ENCODE results near the gene CDK5. TPM values are rescaled to one million over a fixed set of nuclear protein-coding genes. Genes with fewer than 3 reads are reported as not detected.

The CDK5 gene
- total and polyA plus RNA-seq, 2 of the 13 experiments (the other 11 are each of a cell fraction or from before 2014, with no cell fraction given): 16.4 to 21.3 TPM

GRCh38 chr7:151081170-151082101, 23.7 kb upstream of the CDK5 start (continued):
- TF ChIP-seq ZNF841 (CRISPR knock-in tag; IDR thresholded peaks at IDR 0.05; ENCODE audit: borderline replicate concordance) (0 out of 2 replicates have a peak, but pooled peaks have one; percentile 48), ZNF18 (CRISPR knock-in tag; IDR thresholded peaks at IDR 0.05; ENCODE audit: insufficient replicate concordance) (no peak), ZSCAN9 (CRISPR knock-in tag; IDR thresholded peaks at IDR 0.05; ENCODE audit: borderline replicate concordance) (peak; percentile 4; the same call in 1 of the 2 replicates), LBX2 (CRISPR knock-in tag; IDR thresholded peaks at IDR 0.05; ENCODE audit: borderline replicate concordance) (0 out of 2 replicates have a peak, but pooled peaks have one; percentile 50), FOXJ3 (CRISPR knock-in tag; IDR thresholded peaks at IDR 0.05; ENCODE audit: borderline replicate concordance) (no peak), ZFAT (CRISPR knock-in tag; conservative IDR thresholded peaks at IDR 0.05) (no peak), NCOA1 (CRISPR knock-in tag; IDR thresholded peaks at IDR 0.05) (0 out of 2 replicates have a peak, but pooled peaks have one; percentile 21), MED1 (CRISPR knock-in tag; IDR thresholded peaks at IDR 0.05) (peak; percentile 12; the same call in 1 of the 2 replicates), ZNF292 (CRISPR knock-in tag; IDR thresholded peaks at IDR 0.05; ENCODE audit: borderline replicate concordance, low read depth) (no peak), CERS6 (CRISPR knock-in tag; IDR thresholded peaks at IDR 0.05) (no peak), ZNF691 (CRISPR knock-in tag; IDR thresholded peaks at IDR 0.05; ENCODE audit: borderline replicate concordance, low read depth) (0 out of 2 replicates have a peak, but pooled peaks have one; percentile 21), ZNF646 (CRISPR knock-in tag; IDR thresholded peaks at IDR 0.05) (no peak), MYPOP (CRISPR knock-in tag; IDR thresholded peaks at IDR 0.05) (no peak; the same call in 1 of the 2 replicates), GFI1 (CRISPR knock-in tag; IDR thresholded peaks at IDR 0.05; ENCODE audit: borderline replicate concordance) (no peak), MYC (CRISPR knock-in tag; IDR thresholded peaks at IDR 0.05; ENCODE audit: borderline replicate concordance) (0 out of 2 replicates have a peak, but pooled peaks have one; percentile 8)

Data from HepG2 (cell line).